ENCODE measurements around the gene ZBTB7C.

Gene ZBTB7C

DNA sequence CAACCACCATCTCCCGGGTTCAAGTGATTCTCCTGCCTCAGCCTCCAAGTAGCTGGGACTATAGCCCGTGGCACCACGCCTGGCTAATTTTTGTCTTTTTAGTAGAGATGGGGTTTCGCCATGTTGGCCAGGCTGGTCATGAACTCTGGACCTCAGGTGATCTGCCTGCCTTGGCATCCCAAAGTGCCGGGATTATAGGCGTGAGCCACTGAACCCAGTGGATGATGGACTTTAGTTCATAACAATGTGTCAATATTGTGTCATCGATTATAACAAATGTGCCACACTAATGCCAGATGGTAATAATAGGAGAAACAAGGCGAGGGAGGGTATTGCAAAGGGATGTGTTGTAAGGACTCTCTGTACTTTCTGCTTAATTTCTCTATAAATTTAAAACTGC lies 216.6 kb downstream of the ZBTB7C start:
- no peak overlapping the region for H3K4me3 ChIP-seq (ENCODE audit: low read depth in 1 of 2, low read length in 2 of 2)
- TF ChIP-seq EZH2 (IDR thresholded peaks at IDR 0.05; ENCODE audit: borderline replicate concordance, low read depth, low read length, severe bottlenecking), result no peak
- TF ChIP-seq, protein P1, sequence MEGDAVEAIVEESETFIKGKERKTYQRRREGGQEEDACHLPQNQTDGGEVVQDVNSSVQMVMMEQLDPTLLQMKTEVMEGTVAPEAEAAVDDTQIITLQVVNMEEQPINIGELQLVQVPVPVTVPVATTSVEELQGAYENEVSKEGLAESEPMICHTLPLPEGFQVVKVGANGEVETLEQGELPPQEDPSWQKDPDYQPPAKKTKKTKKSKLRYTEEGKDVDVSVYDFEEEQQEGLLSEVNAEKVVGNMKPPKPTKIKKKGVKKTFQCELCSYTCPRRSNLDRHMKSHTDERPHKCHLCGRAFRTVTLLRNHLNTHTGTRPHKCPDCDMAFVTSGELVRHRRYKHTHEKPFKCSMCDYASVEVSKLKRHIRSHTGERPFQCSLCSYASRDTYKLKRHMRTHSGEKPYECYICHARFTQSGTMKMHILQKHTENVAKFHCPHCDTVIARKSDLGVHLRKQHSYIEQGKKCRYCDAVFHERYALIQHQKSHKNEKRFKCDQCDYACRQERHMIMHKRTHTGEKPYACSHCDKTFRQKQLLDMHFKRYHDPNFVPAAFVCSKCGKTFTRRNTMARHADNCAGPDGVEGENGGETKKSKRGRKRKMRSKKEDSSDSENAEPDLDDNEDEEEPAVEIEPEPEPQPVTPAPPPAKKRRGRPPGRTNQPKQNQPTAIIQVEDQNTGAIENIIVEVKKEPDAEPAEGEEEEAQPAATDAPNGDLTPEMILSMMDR (IDR thresholded peaks at IDR 0.05; ENCODE audit: borderline replicate concordance, extremely low read depth, low read length, poor library complexity, severe bottlenecking), result no peak
- H3K4me2 ChIP-seq (ENCODE audit: insufficient read depth, low read length), result no peak overlapping the region
- H3K27me3 ChIP-seq (ENCODE audit: insufficient read depth, low read length, poor library complexity), result peaks cover 17% of the 10 kb centered on the region
- H3K36me3 ChIP-seq (ENCODE audit: insufficient read depth, low read length), result no peaks in the 10 kb centered on the region
- ATAC-seq (ENCODE audit: insufficient read depth, low read depth) (no peak), DNase-seq (no peak)
- no peaks in the 10 kb centered on the region for H3K79me2 ChIP-seq (ENCODE audit: insufficient read depth, low read length)
- no peak overlapping the region for H2AFZ ChIP-seq (ENCODE audit: low read depth, low read length)
- no peak overlapping the region for H3K9ac ChIP-seq (ENCODE audit: low read depth, low read length)
- H3K9me3 ChIP-seq (ENCODE audit: insufficient read depth, low read length, severe bottlenecking), result no peaks in the 10 kb centered on the region
- H4K20me1 ChIP-seq (ENCODE audit: insufficient read depth, low read length), result peaks cover 6% of the 10 kb centered on the region; the same call in 1 of the 2 replicates
- H3K27ac ChIP-seq (ENCODE audit: low read length), result no peak overlapping the region
- H3K4me1 ChIP-seq (ENCODE audit: insufficient read depth, low read length), result no peaks in the 10 kb centered on the region

DNA sequence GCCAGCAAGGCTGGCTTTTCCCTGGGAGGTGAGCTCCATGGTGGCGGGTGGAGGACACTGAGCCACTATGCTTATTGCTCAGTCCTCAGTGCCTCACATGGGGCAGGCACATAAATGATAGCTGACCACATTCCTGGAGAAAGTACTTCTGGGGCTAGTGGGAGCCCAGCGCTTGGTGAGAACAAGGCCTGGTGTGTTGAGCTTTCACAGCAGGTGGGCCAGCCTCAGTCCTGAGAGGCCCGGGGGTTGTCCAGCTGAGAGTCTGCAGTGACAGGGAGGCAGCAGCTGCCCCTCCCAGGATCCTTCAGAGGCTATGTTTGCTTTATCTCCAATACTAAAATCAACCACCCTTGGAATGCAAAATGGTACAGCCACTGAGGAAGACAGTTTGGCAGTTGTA lies 217.7 kb downstream of the ZBTB7C start:
- Histone ChIP-seq H4K20me1 (ENCODE audit: insufficient read depth, low read length) (peaks cover 6% of the 10 kb centered on the region; the same call in 1 of the 2 replicates), H3K79me2 (ENCODE audit: insufficient read depth, low read length) (no peaks in the 10 kb centered on the region), H3K27ac (ENCODE audit: low read length) (no peak overlapping the region), H3K4me3 (ENCODE audit: low read depth in 1 of 2, low read length in 2 of 2) (no peak overlapping the region), H3K36me3 (ENCODE audit: insufficient read depth, low read length) (no peaks in the 10 kb centered on the region), H2AFZ (ENCODE audit: low read depth, low read length) (no peak overlapping the region), H3K9ac (ENCODE audit: low read depth, low read length) (no peak overlapping the region), H3K27me3 (ENCODE audit: insufficient read depth, low read length, poor library complexity) (peaks cover 12% of the 10 kb centered on the region), H3K4me2 (ENCODE audit: insufficient read depth, low read length) (no peak overlapping the region), H3K9me3 (ENCODE audit: insufficient read depth, low read length, severe bottlenecking) (no peaks in the 10 kb centered on the region), H3K4me1 (ENCODE audit: insufficient read depth, low read length) (no peaks in the 10 kb centered on the region)
- DNase-seq (no peak), ATAC-seq (ENCODE audit: insufficient read depth, low read depth) (no peak)
- no peak for TF ChIP-seq EZH2 (IDR thresholded peaks at IDR 0.05; ENCODE audit: borderline replicate concordance, low read depth, low read length, severe bottlenecking)
- TF ChIP-seq, protein P1 (IDR thresholded peaks at IDR 0.05; ENCODE audit: borderline replicate concordance, extremely low read depth, low read length, poor library complexity, severe bottlenecking), result no peak

DNA sequence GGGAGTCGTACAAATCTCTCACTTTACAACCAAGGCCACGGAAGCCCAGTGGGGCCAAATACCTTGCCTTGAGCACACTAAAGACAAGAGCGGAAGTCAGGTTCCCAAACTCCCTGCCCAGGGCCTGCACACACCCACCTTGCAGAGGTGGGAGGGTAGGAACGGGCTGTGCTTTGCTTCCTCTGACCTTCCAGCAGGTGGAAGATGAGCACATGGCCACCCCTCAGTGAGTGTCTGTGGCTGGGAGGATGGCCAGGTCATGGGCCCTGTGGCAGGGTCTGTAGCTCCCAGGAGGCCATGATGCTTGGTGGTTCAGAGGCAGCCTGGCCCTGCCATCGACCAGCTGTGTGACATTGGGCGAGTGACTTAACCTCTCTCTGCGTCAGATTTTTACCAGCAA lies 218.2 kb downstream of the ZBTB7C start:
- no peak overlapping the region for H3K4me2 ChIP-seq (ENCODE audit: insufficient read depth, low read length)
- ATAC-seq (ENCODE audit: insufficient read depth, low read depth) (no peak), DNase-seq (no peak)
- no peaks in the 10 kb centered on the region for H3K36me3 ChIP-seq (ENCODE audit: insufficient read depth, low read length)
- H3K4me1 ChIP-seq (ENCODE audit: insufficient read depth, low read length), result no peaks in the 10 kb centered on the region
- no peak overlapping the region for H3K4me3 ChIP-seq (ENCODE audit: low read depth in 1 of 2, low read length in 2 of 2)
- H3K79me2 ChIP-seq (ENCODE audit: insufficient read depth, low read length), result no peaks in the 10 kb centered on the region
- no peaks in the 10 kb centered on the region for H3K9me3 ChIP-seq (ENCODE audit: insufficient read depth, low read length, severe bottlenecking)
- H3K9ac ChIP-seq (ENCODE audit: low read depth, low read length), result no peak overlapping the region
- no peak overlapping the region for H2AFZ ChIP-seq (ENCODE audit: low read depth, low read length)
- no peak overlapping the region for H3K27ac ChIP-seq (ENCODE audit: low read length)
- peaks cover 7% of the 10 kb centered on the region for H3K27me3 ChIP-seq (ENCODE audit: insufficient read depth, low read length, poor library complexity)
- peaks cover 6% of the 10 kb centered on the region for H4K20me1 ChIP-seq (ENCODE audit: insufficient read depth, low read length)
- TF ChIP-seq, protein P1 (IDR thresholded peaks at IDR 0.05; ENCODE audit: borderline replicate concordance, extremely low read depth, low read length, poor library complexity, severe bottlenecking), result no peak
- no peak for TF ChIP-seq EZH2 (IDR thresholded peaks at IDR 0.05; ENCODE audit: borderline replicate concordance, low read depth, low read length, severe bottlenecking)

GRCh38 chr18:48188609-48189008 lies 220.6 kb downstream of the ZBTB7C start:
- Histone ChIP-seq H3K4me3 (ENCODE audit: low read depth in 1 of 2, low read length in 2 of 2) (no peak overlapping the region), H3K9ac (ENCODE audit: low read depth, low read length) (no peak overlapping the region), H3K4me2 (ENCODE audit: insufficient read depth, low read length) (no peak overlapping the region), H3K4me1 (ENCODE audit: insufficient read depth, low read length) (no peaks in the 10 kb centered on the region), H3K9me3 (ENCODE audit: insufficient read depth, low read length, severe bottlenecking) (no peaks in the 10 kb centered on the region), H3K27me3 (ENCODE audit: insufficient read depth, low read length, poor library complexity) (peaks cover 14% of the 10 kb centered on the region), H3K36me3 (ENCODE audit: insufficient read depth, low read length) (no peaks in the 10 kb centered on the region), H2AFZ (ENCODE audit: low read depth, low read length) (no peak overlapping the region), H3K79me2 (ENCODE audit: insufficient read depth, low read length) (no peaks in the 10 kb centered on the region), H4K20me1 (ENCODE audit: insufficient read depth, low read length) (peaks cover 6% of the 10 kb centered on the region), H3K27ac (ENCODE audit: low read length) (no peak overlapping the region)
- TF ChIP-seq, protein P1 (IDR thresholded peaks at IDR 0.05; ENCODE audit: borderline replicate concordance, extremely low read depth, low read length, poor library complexity, severe bottlenecking), result no peak
- TF ChIP-seq EZH2 (IDR thresholded peaks at IDR 0.05; ENCODE audit: borderline replicate concordance, low read depth, low read length, severe bottlenecking), result no peak
- DNase-seq (no peak), ATAC-seq (ENCODE audit: insufficient read depth, low read depth) (no peak)
